Keratinocyte (primary cell): Measurements from ENCODE around the gene NAALADL2. TPM values are rescaled to one million over a fixed set of nuclear protein-coding genes. Genes with fewer than 3 reads are reported as not detected.

Experiments used
- DNase-seq: peaks from one replicate; pipeline ENCODE4 v3.0.0-alpha.2; 2011; ENCODE audit warnings: low read depth, missing footprints, low spot score
- FAIRE-seq: peaks from 2 replicates; lab custom pipeline; 2011; peaks lifted over from hg19 to GRCh38; lab: Jason Lieb, UNC
- H2AFZ ChIP-seq: 2 replicates; pipeline ENCODE4 v1.6.0; 2012; ENCODE audit warnings: low read length, control low read depth, inconsistent platforms; ENCODE audit not compliant: control insufficient read depth
- H3K27ac ChIP-seq: 2 replicates; pipeline ENCODE4 v1.5.1; 2011; ENCODE audit warnings: low read length; ENCODE audit not compliant: control insufficient read depth, insufficient read depth
- H3K27me3 ChIP-seq: 3 replicates; pipeline ENCODE4 v1.6.0; 2011; ENCODE audit warnings: low read length; ENCODE audit not compliant: control insufficient read depth, insufficient read depth; ENCODE audit errors: extremely low read depth
- H3K36me3 ChIP-seq, 2 experiments: 2 replicates in 1 of 2; 3 replicates in 1 of 2; pipeline ENCODE4 v1.5.1; 2011; ENCODE audit warnings: low read length in 2 of 2, mild to moderate bottlenecking in 1 of 2; ENCODE audit not compliant: control insufficient read depth in 2 of 2, insufficient read depth in 2 of 2; ENCODE audit errors: extremely low read depth in 1 of 2
- H3K4me1 ChIP-seq: 3 replicates; pipeline ENCODE4 v1.5.1; 2011; ENCODE audit warnings: low read length; ENCODE audit not compliant: control insufficient read depth, insufficient read depth; ENCODE audit errors: extremely low read depth
- H3K4me2 ChIP-seq: 3 replicates; pipeline ENCODE4 v1.6.0; 2011; ENCODE audit warnings: low read depth, low read length; ENCODE audit not compliant: control insufficient read depth, insufficient read depth; ENCODE audit errors: extremely low read depth
- H3K4me3 ChIP-seq, 3 experiments: fragments of 200-600 bp in 1 of 3; sonication (generic) in 1 of 3; 2 replicates in 2 of 3; 3 replicates in 1 of 3; pipeline ENCODE4 v1.5.1; 2011 to 2016; ENCODE audit warnings: low read length in 3 of 3, mild to moderate bottlenecking in 3 of 3, control low read depth in 2 of 3, inconsistent platforms in 1 of 3, low read depth in 1 of 3, mixed read lengths in 1 of 3, mixed run types in 1 of 3, moderate library complexity in 1 of 3; ENCODE audit not compliant: control insufficient read depth in 2 of 3, insufficient read depth in 2 of 3; ENCODE audit errors: extremely low read depth in 1 of 3
- H3K79me2 ChIP-seq: 2 replicates; pipeline ENCODE4 v1.6.0; 2012; ENCODE audit warnings: low read length; ENCODE audit not compliant: control insufficient read depth, insufficient read depth
- H3K9ac ChIP-seq: 3 replicates; pipeline ENCODE4 v1.6.0; 2011; ENCODE audit warnings: low read length; ENCODE audit not compliant: control insufficient read depth, insufficient read depth; ENCODE audit errors: extremely low read depth
- H3K9me1 ChIP-seq: 3 replicates; pipeline ENCODE4 v1.6.0; 2011; ENCODE audit warnings: low read length; ENCODE audit not compliant: control insufficient read depth, insufficient read depth; ENCODE audit errors: extremely low read depth
- H3K9me3 ChIP-seq: 2 replicates; pipeline ENCODE4 v1.5.1; 2012; ENCODE audit warnings: low read depth, low read length; ENCODE audit not compliant: control insufficient read depth
- H4K20me1 ChIP-seq: 3 replicates; pipeline ENCODE4 v1.6.0; 2011; ENCODE audit warnings: low read length; ENCODE audit not compliant: control insufficient read depth, insufficient read depth; ENCODE audit errors: extremely low read depth
- CTCF ChIP-seq, 3 experiments: IDR thresholded peaks in 1 of 3; conservative IDR thresholded peaks in 1 of 3; optimal IDR thresholded peaks in 1 of 3; 2 replicates in 2 of 3; 3 replicates in 1 of 3; pipeline versions ENCODE3 to v1.5.1; 2011; ENCODE audit warnings: low read length in 3 of 3, mild to moderate bottlenecking in 3 of 3, moderate library complexity in 2 of 3, control low read depth in 1 of 3, inconsistent platforms in 1 of 3; ENCODE audit not compliant: insufficient read depth in 2 of 3; ENCODE audit errors: extremely low read depth in 1 of 3
- EZH2 ChIP-seq: IDR thresholded peaks from one replicate; pipeline ENCODE4 v1.6.1; 2012; ENCODE audit warnings: inconsistent platforms, mild to moderate bottlenecking, low read length, moderate library complexity
- dilution Hi-C: fragments of 300-500 bp; cut with MboI; formaldehyde crosslinking; loops from one replicate; pipeline ENCODE4 v1.7.0; 2020; ENCODE audit warnings: low sequenced_read_pairs; ENCODE audit not compliant: extremely low pct_ligation_motif_present
- polyA plus RNA-seq, 5 experiments: library from polyadenylated mRNA; depleted of rRNA in 3 of 5; stranded (reverse) in 3 of 5; stranded (forward) in 1 of 5; unstranded in 1 of 5; fragments of >200 nt; gene quantifications; 1 replicate in 1 of 5; 2 replicates in 3 of 5; 3 replicates in 1 of 5; pipeline versions ENCODE4 v1.2.1 to v1.2.3, GENCODE V29; 2011 to 2012; ENCODE audit warnings: missing spikeins in 2 of 5, low read depth in 1 of 5, low replicate concordance in 1 of 5

The NAALADL2 gene
- polyA plus RNA-seq, 1 donor (not counting 4 experiments of a cell fraction or from before 2014, with no cell fraction given) = 0.75 TPM

- dilution Hi-C loops = no loop called here
- H3K9me3 ChIP-seq = no peaks in the 10 kb centered on the region
- no peak for DNase-seq
- TF ChIP-seq EZH2 (no peak), CTCF (optimal IDR thresholded peaks at IDR 0.05 in 1 of 3, IDR thresholded peaks at IDR 0.05 in 1 of 3, conservative IDR thresholded peaks at IDR 0.05 in 1 of 3; ENCODE audit: extremely low read depth in 1 of 3, insufficient read depth in 2 of 3, low read length in 3 of 3) (no peak)
- H3K36me3 ChIP-seq = no peaks in the 10 kb centered on the region
- no peaks in the 10 kb centered on the region for H3K4me1 ChIP-seq
- H3K79me2 ChIP-seq = no peaks in the 10 kb centered on the region
- H3K4me3 ChIP-seq = no peak overlapping the region
- H2AFZ ChIP-seq = no peak overlapping the region
- no peak overlapping the region for H3K9ac ChIP-seq
- H3K9me1 ChIP-seq = no peaks in the 10 kb centered on the region
- no peaks in the 10 kb centered on the region for H4K20me1 ChIP-seq
- no peak overlapping the region for H3K27ac ChIP-seq
- H3K27me3 ChIP-seq = no peaks in the 10 kb centered on the region
- FAIRE-seq = no peak
- no peak overlapping the region for H3K4me2 ChIP-seq
Measured at GRCh38 chr3:175839366-175840005, 980.4 kb downstream of the NAALADL2 start.

GRCh38 chr3:175851541-175851940 lies 992.4 kb downstream of the NAALADL2 start:
- no peaks in the 10 kb centered on the region for H3K4me1 ChIP-seq
- H2AFZ ChIP-seq = no peak overlapping the region
- no peak overlapping the region for H3K4me3 ChIP-seq
- no peaks in the 10 kb centered on the region for H3K27me3 ChIP-seq
- no peak for DNase-seq
- FAIRE-seq = no peak
- no peak overlapping the region for H3K4me2 ChIP-seq
- no peaks in the 10 kb centered on the region for H3K9me3 ChIP-seq
- no peak overlapping the region for H3K27ac ChIP-seq
- no peaks in the 10 kb centered on the region for H4K20me1 ChIP-seq
- H3K9me1 ChIP-seq = no peaks in the 10 kb centered on the region
- TF ChIP-seq CTCF (optimal IDR thresholded peaks at IDR 0.05 in 1 of 3, IDR thresholded peaks at IDR 0.05 in 1 of 3, conservative IDR thresholded peaks at IDR 0.05 in 1 of 3; ENCODE audit: extremely low read depth in 1 of 3, insufficient read depth in 2 of 3, low read length in 3 of 3) = no peak
- TF ChIP-seq EZH2 = no peak
- dilution Hi-C loops = no loop called here
- H3K36me3 ChIP-seq = no peaks in the 10 kb centered on the region
- no peak overlapping the region for H3K9ac ChIP-seq
- H3K79me2 ChIP-seq = no peaks in the 10 kb centered on the region
